Endodermal cell (in vitro differentiated cells): ENCODE measurements around the gene SKAP1. TPM values are rescaled to one million over a fixed set of nuclear protein-coding genes. Genes with fewer than 3 reads are reported as not detected.

ENCODE experiments used
- DNase-seq: peaks from one replicate; pipeline ENCODE4 v3.0.0-alpha.2; 2017
- H3K27ac ChIP-seq: 2 replicates; pipeline ENCODE4 v1.5.1; 2013; ENCODE audit warnings: mild to moderate bottlenecking, low read depth, low read length, moderate library complexity
- H3K27me3 ChIP-seq: 2 replicates; pipeline ENCODE4 v1.6.1; 2013; ENCODE audit warnings: mild to moderate bottlenecking, low read length, moderate library complexity; ENCODE audit not compliant: insufficient read depth, control insufficient read depth, poor library complexity, severe bottlenecking
- H3K36me3 ChIP-seq: 2 replicates; pipeline ENCODE4 v1.7.0; 2013; ENCODE audit warnings: mild to moderate bottlenecking, low read length, moderate library complexity; ENCODE audit not compliant: control insufficient read depth, insufficient read depth
- H3K4me1 ChIP-seq: one replicate; pipeline ENCODE4 v1.7.0; 2013; ENCODE audit warnings: low read length; ENCODE audit not compliant: control insufficient read depth, insufficient read depth
- H3K4me3 ChIP-seq: 2 replicates; pipeline ENCODE4 v1.5.1; 2013; ENCODE audit warnings: mild to moderate bottlenecking, low read length, moderate library complexity
- H3K9ac ChIP-seq: 2 replicates; pipeline ENCODE4 v1.6.1; 2013; ENCODE audit warnings: mild to moderate bottlenecking, low read length, moderate library complexity; ENCODE audit not compliant: poor library complexity, severe bottlenecking; ENCODE audit errors: extremely low read depth
- H3K9me3 ChIP-seq: 2 replicates; pipeline ENCODE4 v1.6.1; 2013; ENCODE audit warnings: mild to moderate bottlenecking, low read length, moderate library complexity; ENCODE audit not compliant: control insufficient read depth
- H3K27ac Mint-ChIP-seq: 2 replicates; pipeline ENCODE4 v1.8.0; 2020; ENCODE audit warnings: mixed read lengths
- H3K27me3 Mint-ChIP-seq: 2 replicates; pipeline ENCODE4 v1.8.0; 2021; ENCODE audit warnings: mild to moderate bottlenecking, mixed read lengths; ENCODE audit not compliant: insufficient read depth
- H3K36me3 Mint-ChIP-seq: 2 replicates; pipeline ENCODE4 v1.8.0; 2020; ENCODE audit warnings: low read depth, mixed read lengths
- H3K4me1 Mint-ChIP-seq: 2 replicates; pipeline ENCODE4 v1.8.0; 2020; ENCODE audit warnings: mixed read lengths
- H3K4me3 Mint-ChIP-seq: 2 replicates; pipeline ENCODE4 v1.8.0; 2020; ENCODE audit warnings: mild to moderate bottlenecking, moderate library complexity, mixed read lengths
- H3K9me3 Mint-ChIP-seq: 2 replicates; pipeline ENCODE4 v1.8.0; 2020; ENCODE audit warnings: mild to moderate bottlenecking, mixed read lengths
- WGBS, 2 experiments: methylation state at CpG; one replicate each; pipeline versions ENCODE4 v1.1.5 to v1.1.7; 2013; ENCODE audit warnings: missing lambda C conversion rate in 2 of 2, mixed read lengths in 1 of 2; ENCODE audit not compliant: insufficient coverage in 1 of 2, insufficient read length in 1 of 2; 5-methylcytosine and 5-hydroxymethylcytosine counted together
- total RNA-seq, 2 donors: library from RNA; stranded (reverse); fragmentation: NEBNext Ultra II Directional in 1 of 2; extraction: Animal tissue kit (Norgen Biotek cat#: 25700) in 1 of 2; gene quantifications; 2 replicates in 1 of 2; 3 replicates in 1 of 2; pipeline ENCODE4 v1.2.1, GENCODE V29; 2021
- TF ChIP-seq, protein P1 (sequence below): fragments of 200-600 bp; sonication (generic); conservative IDR thresholded peaks from 2 replicates; pipeline ENCODE4 v1.5.0; 2021; ENCODE audit warnings: antibody characterized with exemption, mild to moderate bottlenecking

The SKAP1 gene
- total RNA-seq, 2 donors from 2014 or later, result 0.31 to 0.53 TPM

- H3K36me3 ChIP-seq, result no peaks in the 10 kb centered on the region
- H3K9me3 ChIP-seq, result no peaks in the 10 kb centered on the region
- H3K27ac ChIP-seq, result no peak overlapping the region
- H3K27me3 ChIP-seq, result peaks cover 8% of the 10 kb centered on the region
- TF ChIP-seq, protein P1, sequence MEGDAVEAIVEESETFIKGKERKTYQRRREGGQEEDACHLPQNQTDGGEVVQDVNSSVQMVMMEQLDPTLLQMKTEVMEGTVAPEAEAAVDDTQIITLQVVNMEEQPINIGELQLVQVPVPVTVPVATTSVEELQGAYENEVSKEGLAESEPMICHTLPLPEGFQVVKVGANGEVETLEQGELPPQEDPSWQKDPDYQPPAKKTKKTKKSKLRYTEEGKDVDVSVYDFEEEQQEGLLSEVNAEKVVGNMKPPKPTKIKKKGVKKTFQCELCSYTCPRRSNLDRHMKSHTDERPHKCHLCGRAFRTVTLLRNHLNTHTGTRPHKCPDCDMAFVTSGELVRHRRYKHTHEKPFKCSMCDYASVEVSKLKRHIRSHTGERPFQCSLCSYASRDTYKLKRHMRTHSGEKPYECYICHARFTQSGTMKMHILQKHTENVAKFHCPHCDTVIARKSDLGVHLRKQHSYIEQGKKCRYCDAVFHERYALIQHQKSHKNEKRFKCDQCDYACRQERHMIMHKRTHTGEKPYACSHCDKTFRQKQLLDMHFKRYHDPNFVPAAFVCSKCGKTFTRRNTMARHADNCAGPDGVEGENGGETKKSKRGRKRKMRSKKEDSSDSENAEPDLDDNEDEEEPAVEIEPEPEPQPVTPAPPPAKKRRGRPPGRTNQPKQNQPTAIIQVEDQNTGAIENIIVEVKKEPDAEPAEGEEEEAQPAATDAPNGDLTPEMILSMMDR, result no peak
- peaks cover under 1% of the 10 kb centered on the region for H3K4me1 Mint-ChIP-seq
- H3K4me1 ChIP-seq, result no peaks in the 10 kb centered on the region
- no peak overlapping the region for H3K9ac ChIP-seq
- no peak overlapping the region for H3K4me3 Mint-ChIP-seq
- H3K36me3 Mint-ChIP-seq, result no peaks in the 10 kb centered on the region
- H3K4me3 ChIP-seq, result no peak overlapping the region
- 96% methylated on average over 1 of the region's 1 CpG; no CpG with 5 or more reads in 1 of the 2 experiments for WGBS, 2 experiments
- H3K27me3 Mint-ChIP-seq, result peaks cover 29% of the 10 kb centered on the region
- H3K9me3 Mint-ChIP-seq, result no peaks in the 10 kb centered on the region
- DNase-seq, result no peak
- no peak overlapping the region for H3K27ac Mint-ChIP-seq
Observed at GRCh38 chr17:48317732-48318131, 112.3 kb downstream of the SKAP1 start.

- Histone ChIP-seq H3K27me3 (peaks cover 23% of the 10 kb centered on the region), H3K9me3 (no peaks in the 10 kb centered on the region), H3K4me3 (no peak overlapping the region), H3K27ac (no peak overlapping the region), H3K36me3 (no peaks in the 10 kb centered on the region), H3K9ac (no peak overlapping the region), H3K4me1 (no peaks in the 10 kb centered on the region)
- Mint-ChIP-seq H3K4me3 (no peak overlapping the region), H3K36me3 (no peaks in the 10 kb centered on the region), H3K4me1 (peaks cover 8% of the 10 kb centered on the region), H3K9me3 (no peaks in the 10 kb centered on the region), H3K27ac (no peak overlapping the region), H3K27me3 (peaks cover 49% of the 10 kb centered on the region)
- 86 to 91% methylated on average over 2 of the region's 2 CpGs for WGBS, 2 experiments
- TF ChIP-seq, protein P1, result no peak
- no peak for DNase-seq
Observed at GRCh38 chr17:48314716-48315115, 115.3 kb downstream of the SKAP1 start.

DNA sequence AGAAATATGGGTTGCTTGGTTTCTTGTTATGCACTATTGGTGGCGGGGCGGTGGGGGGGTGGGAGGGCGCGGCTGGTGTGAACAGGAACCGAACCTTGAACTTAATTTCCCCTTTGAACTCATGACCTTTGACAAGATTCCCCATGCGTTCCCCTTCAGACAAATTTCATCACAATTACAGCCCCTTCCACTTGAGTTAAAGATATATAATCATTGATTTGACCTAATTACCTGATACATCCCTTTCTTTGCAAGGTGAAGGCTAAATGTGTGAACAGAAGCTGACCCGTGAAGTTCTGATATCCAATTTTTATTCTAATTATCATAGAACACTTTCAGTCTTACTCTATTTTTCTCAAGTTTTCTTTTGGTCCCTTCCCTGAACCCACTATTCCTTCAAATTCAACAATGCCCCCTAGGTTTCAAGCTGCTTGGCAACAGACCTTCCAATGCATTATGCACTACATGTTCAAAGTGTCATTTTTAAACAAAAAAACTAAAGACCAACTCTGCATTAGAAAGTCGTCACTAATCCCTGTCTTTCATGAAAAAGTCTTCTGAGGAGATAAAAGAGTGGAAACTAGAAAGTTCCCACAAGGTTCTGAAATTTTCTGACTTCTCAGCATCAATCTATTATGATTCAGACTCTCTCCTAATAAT is 116.8 kb downstream of the SKAP1 start:
- H3K9ac ChIP-seq, result no peak overlapping the region
- no peaks in the 10 kb centered on the region for H3K9me3 ChIP-seq
- H3K4me3 ChIP-seq, result no peak overlapping the region
- Mint-ChIP-seq H3K4me1 (peaks cover 8% of the 10 kb centered on the region), H3K27me3 (peaks cover 51% of the 10 kb centered on the region), H3K4me3 (no peak overlapping the region), H3K36me3 (no peaks in the 10 kb centered on the region), H3K27ac (no peak overlapping the region), H3K9me3 (no peaks in the 10 kb centered on the region)
- 83 to 84% methylated on average over 2 to 3 of the region's 8 CpGs for WGBS, 2 experiments
- H3K36me3 ChIP-seq, result no peaks in the 10 kb centered on the region
- no peak for DNase-seq
- TF ChIP-seq, protein P1, result no peak
- no peak overlapping the region for H3K27ac ChIP-seq
- peaks cover 35% of the 10 kb centered on the region for H3K27me3 ChIP-seq
- H3K4me1 ChIP-seq, result no peaks in the 10 kb centered on the region
